Activated T-cell treated with anti-CD3 and anti-CD28 coated beads, Interleukin-2, amount 50 U/mL, for 24 hours (primary cell): ENCODE results near the gene TLR10.
A peak's percentile ranks its signal among the peaks of the same experiment; 100 is the strongest.
"Not testable (repeated sequence)": the region's sequence is repeated elsewhere in the genome, so short reads cannot be mapped to it uniquely, and the experiment has no call there.

Source experiments
- DNase-seq: peaks from one replicate; pipeline ENCODE4 v3.0.0-alpha.2; 2020
- H3K27ac Mint-ChIP-seq: 2 replicates; pipeline ENCODE4 v1.8.0; 2020; ENCODE audit warnings: mild to moderate bottlenecking, mixed read lengths
- H3K27me3 Mint-ChIP-seq: 2 replicates; pipeline ENCODE4 v1.8.0; 2020; ENCODE audit warnings: mixed read lengths
- H3K36me3 Mint-ChIP-seq: 2 replicates; pipeline ENCODE4 v1.8.0; 2020; ENCODE audit warnings: low read depth, mixed read lengths
- H3K4me1 Mint-ChIP-seq: 2 replicates; pipeline ENCODE4 v1.8.0; 2020; ENCODE audit warnings: low read depth, mixed read lengths
- H3K4me3 Mint-ChIP-seq: 2 replicates; pipeline ENCODE4 v1.8.0; 2020; ENCODE audit warnings: mild to moderate bottlenecking, moderate library complexity, mixed read lengths
- H3K9me3 Mint-ChIP-seq: 2 replicates; pipeline ENCODE4 v1.8.0; 2020; ENCODE audit warnings: mixed read lengths

The TLR10 gene

GRCh38 chr4:38806251-38806650, 23.5 kb upstream of the TLR10 start:
- DNase-seq, H3K27ac Mint-ChIP-seq, H3K27me3 Mint-ChIP-seq, H3K4me3 Mint-ChIP-seq, H3K9me3 Mint-ChIP-seq: not testable (repeated sequence)
- peaks cover 30% of the 10 kb centered on the region for H3K4me1 Mint-ChIP-seq
- peaks cover 18% of the 10 kb centered on the region for H3K36me3 Mint-ChIP-seq

GRCh38 chr4:38805530-38806145, 22.8 kb upstream of the TLR10 start:
- H3K27ac Mint-ChIP-seq: peak overlapping the region; percentile 85
- peaks cover 30% of the 10 kb centered on the region for H3K4me1 Mint-ChIP-seq
- peaks cover 24% of the 10 kb centered on the region for H3K36me3 Mint-ChIP-seq
- no peaks in the 10 kb centered on the region for H3K27me3 Mint-ChIP-seq
- peaks cover 15% of the 10 kb centered on the region for H3K9me3 Mint-ChIP-seq
- no peak for DNase-seq
- peak overlapping the region; percentile 39 for H3K4me3 Mint-ChIP-seq

- no peak for DNase-seq
- Mint-ChIP-seq H3K9me3 (peaks cover 22% of the 10 kb centered on the region), H3K4me3 (peak within 1 kb of the TSS; percentile 39), H3K4me1 (peaks cover 30% of the 10 kb centered on the region), H3K27me3 (no peaks in the 10 kb centered on the region), H3K27ac (peak within 1 kb of the TSS; percentile 85), H3K36me3 (peaks cover 33% of the 10 kb centered on the region)
Measured at GRCh38 chr4:38804654-38805295, 22.0 kb upstream of the TLR10 start, which contains the start of gene TLR1. Gene TLR1, minus strand, starts transcription at chr4:38804791. Its CDS starts 5,960 bp downstream, at chr4:38798831.

- Mint-ChIP-seq H3K4me3 (peak overlapping the region; percentile 39), H3K27me3 (no peaks in the 10 kb centered on the region), H3K36me3 (peaks cover 40% of the 10 kb centered on the region), H3K27ac (peak overlapping the region; percentile 62), H3K9me3 (peaks cover 28% of the 10 kb centered on the region), H3K4me1 (peaks cover 30% of the 10 kb centered on the region)
- no peak for DNase-seq
Measured at GRCh38 chr4:38803833-38804653, 21.3 kb upstream of the TLR10 start.

- Mint-ChIP-seq H3K9me3 (peaks cover 28% of the 10 kb centered on the region), H3K27me3 (no peaks in the 10 kb centered on the region), H3K4me3 (no peak overlapping the region), H3K36me3 (peaks cover 53% of the 10 kb centered on the region), H3K27ac (no peak overlapping the region), H3K4me1 (peaks cover 30% of the 10 kb centered on the region)
- DNase-seq: no peak
Measured at GRCh38 chr4:38802561-38803355, 20.0 kb upstream of the TLR10 start.

GRCh38 chr4:38800961-38801450, 18.2 kb upstream of the TLR10 start:
- no peak for DNase-seq
- H3K4me3 Mint-ChIP-seq: no peak overlapping the region
- no peak overlapping the region for H3K27ac Mint-ChIP-seq
- H3K9me3 Mint-ChIP-seq: peaks cover 35% of the 10 kb centered on the region
- H3K4me1 Mint-ChIP-seq: peaks cover 27% of the 10 kb centered on the region
- H3K27me3 Mint-ChIP-seq: no peaks in the 10 kb centered on the region
- peaks cover 58% of the 10 kb centered on the region for H3K36me3 Mint-ChIP-seq

GRCh38 chr4:38800366-38800765, 17.6 kb upstream of the TLR10 start:
- H3K9me3 Mint-ChIP-seq: peaks cover 38% of the 10 kb centered on the region
- peaks cover 58% of the 10 kb centered on the region for H3K36me3 Mint-ChIP-seq

GRCh38 chr4:38795087-38795486, 12.3 kb upstream of the TLR10 start:
- peaks cover 28% of the 10 kb centered on the region for H3K36me3 Mint-ChIP-seq
- peaks cover 3% of the 10 kb centered on the region for H3K4me1 Mint-ChIP-seq
- peaks cover 35% of the 10 kb centered on the region for H3K9me3 Mint-ChIP-seq
- H3K27ac Mint-ChIP-seq: no peak overlapping the region
- H3K4me3 Mint-ChIP-seq: no peak overlapping the region
- no peak for DNase-seq
- no peaks in the 10 kb centered on the region for H3K27me3 Mint-ChIP-seq

More at GRCh38 chr4:38800366-38800765, 17.6 kb upstream of the TLR10 start:
- H3K27me3 Mint-ChIP-seq: no peaks in the 10 kb centered on the region
- no peak overlapping the region for H3K27ac Mint-ChIP-seq
- H3K4me1 Mint-ChIP-seq: peaks cover 21% of the 10 kb centered on the region
- H3K4me3 Mint-ChIP-seq: no peak overlapping the region
- DNase-seq: no peak

GRCh38 chr4:38794051-38794450, 11.3 kb upstream of the TLR10 start:
- Mint-ChIP-seq H3K4me3 (no peak overlapping the region), H3K27me3 (no peaks in the 10 kb centered on the region), H3K4me1 (peaks cover 3% of the 10 kb centered on the region), H3K27ac (no peak overlapping the region), H3K36me3 (peaks cover 17% of the 10 kb centered on the region), H3K9me3 (peaks cover 35% of the 10 kb centered on the region)
- DNase-seq: no peak

- no peak overlapping the region for H3K27ac Mint-ChIP-seq
- no peak for DNase-seq
Measured at GRCh38 chr4:38791010-38791409, 8.2 kb upstream of the TLR10 start.

GRCh38 chr4:38788317-38788716, 5.5 kb upstream of the TLR10 start:
- Mint-ChIP-seq H3K9me3 (peaks cover 14% of the 10 kb centered on the region), H3K4me1 (peaks cover 3% of the 10 kb centered on the region)

More at GRCh38 chr4:38791010-38791409, 8.2 kb upstream of the TLR10 start:
- Mint-ChIP-seq H3K4me3 (no peak overlapping the region), H3K4me1 (peaks cover 3% of the 10 kb centered on the region), H3K36me3 (no peaks in the 10 kb centered on the region), H3K27me3 (no peaks in the 10 kb centered on the region), H3K9me3 (peaks cover 27% of the 10 kb centered on the region)

GRCh38 chr4:38787693-38788092, 4.9 kb upstream of the TLR10 start:
- Mint-ChIP-seq H3K36me3 (no peaks in the 10 kb centered on the region), H3K4me3 (no peak overlapping the region), H3K9me3 (peaks cover 14% of the 10 kb centered on the region), H3K27ac (no peak overlapping the region), H3K4me1 (peaks cover 5% of the 10 kb centered on the region), H3K27me3 (no peaks in the 10 kb centered on the region)
- no peak for DNase-seq

More at GRCh38 chr4:38788317-38788716, 5.5 kb upstream of the TLR10 start:
- DNase-seq: no peak
- Mint-ChIP-seq H3K36me3 (no peaks in the 10 kb centered on the region), H3K27ac (no peak overlapping the region), H3K4me3 (no peak overlapping the region), H3K27me3 (no peaks in the 10 kb centered on the region)

- no peaks in the 10 kb centered on the region for H3K27me3 Mint-ChIP-seq
- H3K4me1 Mint-ChIP-seq: peaks cover 5% of the 10 kb centered on the region
- no peaks in the 10 kb centered on the region for H3K36me3 Mint-ChIP-seq
- DNase-seq: no peak
- no peak overlapping the region for H3K4me3 Mint-ChIP-seq
- H3K9me3 Mint-ChIP-seq: peaks cover 9% of the 10 kb centered on the region
- no peak overlapping the region for H3K27ac Mint-ChIP-seq
Measured at GRCh38 chr4:38785901-38786402, 3.2 kb upstream of the TLR10 start.
